ENCODE results near the gene NMNAT2. TPM values are rescaled to one million over a fixed set of nuclear protein-coding genes. Genes with fewer than 3 reads are reported as not detected.

Gene NMNAT2
- total RNA-seq, 5 donors from 2014 or later (not counting 1 experiment from before 2014, with no cell fraction given): 0.16 TPM; not detected in 4

GRCh38 chr1:183249941-183250452 is 168.2 kb downstream of the NMNAT2 start:
- no peaks in the 10 kb centered on the region for H3K9me3 ChIP-seq
- H3K4me3 ChIP-seq (ENCODE audit: control insufficient read depth in 1 of 2, extremely low read depth in 1 of 2, low read length in 1 of 2): no peak overlapping the region
- ATAC-seq (replicated peaks in 1 of 4): no peak
- no peak for DNase-seq
- no peaks in the 10 kb centered on the region for H3K4me1 ChIP-seq (ENCODE audit: control insufficient read depth in 1 of 2, extremely low read depth in 1 of 2, insufficient read depth in 2 of 2, low read length in 2 of 2)
- Mint-ChIP-seq H3K27ac (no peak overlapping the region), H3K4me1 (no peaks in the 10 kb centered on the region), H3K9me3 (peaks cover 0 to 3% (median 0%) of the 10 kb centered on the region in 3 donors), H3K36me3 (no peaks in the 10 kb centered on the region), H3K4me3 (no peak overlapping the region), H3K27me3 (peaks cover 20% of the 10 kb centered on the region in 2 donors)
- H3K27me3 ChIP-seq (replicated peaks in 1 of 2; ENCODE audit: control insufficient read depth in 2 of 2, extremely low read depth in 1 of 2, insufficient read depth in 2 of 2, low read length in 1 of 2): peaks cover 0 to 6% of the 10 kb centered on the region in 2 experiments
- H3K27ac ChIP-seq (ENCODE audit: low read length): no peak overlapping the region
- no peaks in the 10 kb centered on the region for H3K36me3 ChIP-seq (ENCODE audit: control insufficient read depth in 2 of 2, extremely low read depth in 1 of 2, insufficient read depth in 1 of 2, low read length in 1 of 2)
- 55% methylated on average over 4 of the region's 5 CpGs for WGBS (ENCODE audit: insufficient coverage)
- ChIA-PET CTCF (no interaction called here), POLR2A (no interaction called here)

- H3K27ac Mint-ChIP-seq: no peak overlapping the region
- Histone ChIP-seq H3K4me1 (ENCODE audit: control insufficient read depth in 1 of 2, extremely low read depth in 1 of 2, insufficient read depth in 2 of 2, low read length in 2 of 2) (no peaks in the 10 kb centered on the region), H3K36me3 (ENCODE audit: control insufficient read depth in 2 of 2, extremely low read depth in 1 of 2, insufficient read depth in 1 of 2, low read length in 1 of 2) (no peaks in the 10 kb centered on the region), H3K27me3 (replicated peaks in 1 of 2; ENCODE audit: control insufficient read depth in 2 of 2, extremely low read depth in 1 of 2, insufficient read depth in 2 of 2, low read length in 1 of 2) (peaks cover 0 to 2% of the 10 kb centered on the region in 2 experiments), H3K4me3 (ENCODE audit: control insufficient read depth in 1 of 2, extremely low read depth in 1 of 2, low read length in 1 of 2) (no peak overlapping the region), H3K9me3 (no peaks in the 10 kb centered on the region), H3K27ac (ENCODE audit: low read length) (no peak overlapping the region)
- CTCF ChIA-PET: interaction anchor here in 1 of 2 donors (0.6 kb wide), 1 partner anchor 564 kb away, joined by 3 read pairs; no protein-coding TSS in a partner anchor
- no CpG with 5 or more reads among the region's 4 CpGs for WGBS (ENCODE audit: insufficient coverage)
- DNase-seq (no peak), ATAC-seq (replicated peaks in 1 of 4) (no peak)
- no peaks in the 10 kb centered on the region for H3K36me3 Mint-ChIP-seq
- POLR2A ChIA-PET: no interaction called here
- H3K9me3 Mint-ChIP-seq: peaks cover 0 to 3% (median 0%) of the 10 kb centered on the region in 3 donors
- H3K4me1 Mint-ChIP-seq: no peaks in the 10 kb centered on the region
- H3K4me3 Mint-ChIP-seq: no peak overlapping the region
- H3K27me3 Mint-ChIP-seq: peaks cover 20 to 22% of the 10 kb centered on the region in 2 donors
Measured at GRCh38 chr1:183248989-183249691, 169.0 kb downstream of the NMNAT2 start.

- DNase-seq (no peak), ATAC-seq (replicated peaks in 1 of 4) (no peak)
- no CpG with 5 or more reads among the region's 1 CpG for WGBS (ENCODE audit: insufficient coverage)
- no peak overlapping the region for H3K27ac Mint-ChIP-seq
- H3K4me1 Mint-ChIP-seq: no peaks in the 10 kb centered on the region
- H3K4me3 Mint-ChIP-seq: no peak overlapping the region
- Histone ChIP-seq H3K27me3 (replicated peaks in 1 of 2; ENCODE audit: control insufficient read depth in 2 of 2, extremely low read depth in 1 of 2, insufficient read depth in 2 of 2, low read length in 1 of 2) (peaks cover 0 to 2% of the 10 kb centered on the region in 2 experiments), H3K9me3 (no peaks in the 10 kb centered on the region), H3K4me3 (ENCODE audit: control insufficient read depth in 1 of 2, extremely low read depth in 1 of 2, low read length in 1 of 2) (no peak overlapping the region), H3K36me3 (ENCODE audit: control insufficient read depth in 2 of 2, extremely low read depth in 1 of 2, insufficient read depth in 1 of 2, low read length in 1 of 2) (no peaks in the 10 kb centered on the region), H3K27ac (ENCODE audit: low read length) (no peak overlapping the region), H3K4me1 (ENCODE audit: control insufficient read depth in 1 of 2, extremely low read depth in 1 of 2, insufficient read depth in 2 of 2, low read length in 2 of 2) (no peaks in the 10 kb centered on the region)
- peaks cover 24% of the 10 kb centered on the region in 2 donors for H3K27me3 Mint-ChIP-seq
- no peaks in the 10 kb centered on the region for H3K36me3 Mint-ChIP-seq
- H3K9me3 Mint-ChIP-seq: peaks cover 0 to 3% (median 0%) of the 10 kb centered on the region in 3 donors
- ChIA-PET CTCF (no interaction called here), POLR2A (interaction anchor here in 1 of 2 donors (0.5 to 0.7 kb wide), 2 partner anchors 26 to 73 kb away, joined by 4 to 7 read pairs; no protein-coding TSS in a partner anchor)
Measured at GRCh38 chr1:183247931-183248330, 170.2 kb downstream of the NMNAT2 start.

- WGBS (ENCODE audit: insufficient coverage): 80% methylated on average over 1 of the region's 3 CpGs
Measured at GRCh38 chr1:183247484-183247883, 170.7 kb downstream of the NMNAT2 start.

GRCh38 chr1:183247066-183247465 is 171.1 kb downstream of the NMNAT2 start:
- Histone ChIP-seq H3K4me3 (ENCODE audit: control insufficient read depth in 1 of 2, extremely low read depth in 1 of 2, low read length in 1 of 2) (no peak overlapping the region), H3K27me3 (replicated peaks in 1 of 2; ENCODE audit: control insufficient read depth in 2 of 2, extremely low read depth in 1 of 2, insufficient read depth in 2 of 2, low read length in 1 of 2) (no peaks in the 10 kb centered on the region), H3K4me1 (ENCODE audit: control insufficient read depth in 1 of 2, extremely low read depth in 1 of 2, insufficient read depth in 2 of 2, low read length in 2 of 2) (no peaks in the 10 kb centered on the region), H3K9me3 (no peaks in the 10 kb centered on the region), H3K27ac (ENCODE audit: low read length) (no peak overlapping the region), H3K36me3 (ENCODE audit: control insufficient read depth in 2 of 2, extremely low read depth in 1 of 2, insufficient read depth in 1 of 2, low read length in 1 of 2) (no peaks in the 10 kb centered on the region)
- H3K4me1 Mint-ChIP-seq: no peaks in the 10 kb centered on the region
- peaks cover 0 to 3% (median 0%) of the 10 kb centered on the region in 3 donors for H3K9me3 Mint-ChIP-seq
- POLR2A ChIA-PET: no interaction called here
- peaks cover 24 to 26% of the 10 kb centered on the region in 2 donors for H3K27me3 Mint-ChIP-seq
- CTCF ChIA-PET: interaction anchor here in 1 of 2 donors (0.6 kb wide), 1 partner anchor 418 kb away, joined by 3 read pairs; no protein-coding TSS in a partner anchor
- DNase-seq: no peak
- 86% methylated on average over 7 of the region's 11 CpGs for WGBS (ENCODE audit: insufficient coverage)
- no peak overlapping the region for H3K4me3 Mint-ChIP-seq
- no peak for ATAC-seq (replicated peaks in 1 of 4)
- no peaks in the 10 kb centered on the region for H3K36me3 Mint-ChIP-seq
- no peak overlapping the region for H3K27ac Mint-ChIP-seq

More at GRCh38 chr1:183247484-183247883, 170.7 kb downstream of the NMNAT2 start:
- Histone ChIP-seq H3K27ac (ENCODE audit: low read length) (no peak overlapping the region), H3K4me3 (ENCODE audit: control insufficient read depth in 1 of 2, extremely low read depth in 1 of 2, low read length in 1 of 2) (no peak overlapping the region), H3K36me3 (ENCODE audit: control insufficient read depth in 2 of 2, extremely low read depth in 1 of 2, insufficient read depth in 1 of 2, low read length in 1 of 2) (no peaks in the 10 kb centered on the region), H3K4me1 (ENCODE audit: control insufficient read depth in 1 of 2, extremely low read depth in 1 of 2, insufficient read depth in 2 of 2, low read length in 2 of 2) (no peaks in the 10 kb centered on the region), H3K9me3 (no peaks in the 10 kb centered on the region), H3K27me3 (replicated peaks in 1 of 2; ENCODE audit: control insufficient read depth in 2 of 2, extremely low read depth in 1 of 2, insufficient read depth in 2 of 2, low read length in 1 of 2) (peaks cover 0 to under 1% of the 10 kb centered on the region in 2 experiments)
- Mint-ChIP-seq H3K36me3 (no peaks in the 10 kb centered on the region), H3K27ac (no peak overlapping the region), H3K27me3 (peaks cover 24 to 26% of the 10 kb centered on the region in 2 donors), H3K4me3 (no peak overlapping the region), H3K4me1 (no peaks in the 10 kb centered on the region), H3K9me3 (peaks cover 0 to 3% (median 0%) of the 10 kb centered on the region in 3 donors)
- POLR2A ChIA-PET: no interaction called here
- CTCF ChIA-PET: interaction anchor here in 1 of 2 donors (0.6 kb wide), 1 partner anchor 418 kb away, joined by 3 read pairs; no protein-coding TSS in a partner anchor
- DNase-seq: no peak
- no peak for ATAC-seq (replicated peaks in 1 of 4)

GRCh38 chr1:183246436-183246835 is 171.7 kb downstream of the NMNAT2 start:
- ATAC-seq (replicated peaks in 1 of 4): no peak

More at GRCh38 chr1:183246436-183246835, 171.7 kb downstream of the NMNAT2 start:
- no peak overlapping the region for H3K27ac ChIP-seq (ENCODE audit: low read length)
- POLR2A ChIA-PET: no interaction called here
- no peak for DNase-seq
- Mint-ChIP-seq H3K36me3 (no peaks in the 10 kb centered on the region), H3K27ac (no peak overlapping the region), H3K4me3 (no peak overlapping the region), H3K9me3 (no peaks in the 10 kb centered on the region), H3K4me1 (no peaks in the 10 kb centered on the region), H3K27me3 (peaks cover 21 to 26% of the 10 kb centered on the region in 2 donors)
- H3K4me3 ChIP-seq (ENCODE audit: control insufficient read depth in 1 of 2, extremely low read depth in 1 of 2, low read length in 1 of 2): no peak overlapping the region
- no peaks in the 10 kb centered on the region for H3K27me3 ChIP-seq (replicated peaks in 1 of 2; ENCODE audit: control insufficient read depth in 2 of 2, extremely low read depth in 1 of 2, insufficient read depth in 2 of 2, low read length in 1 of 2)
- H3K4me1 ChIP-seq (ENCODE audit: control insufficient read depth in 1 of 2, extremely low read depth in 1 of 2, insufficient read depth in 2 of 2, low read length in 2 of 2): no peaks in the 10 kb centered on the region
- no peaks in the 10 kb centered on the region for H3K36me3 ChIP-seq (ENCODE audit: control insufficient read depth in 2 of 2, extremely low read depth in 1 of 2, insufficient read depth in 1 of 2, low read length in 1 of 2)
- no peaks in the 10 kb centered on the region for H3K9me3 ChIP-seq
- CTCF ChIA-PET: interaction anchor here in 1 of 2 donors (0.7 kb wide), 2 partner anchors 9 to 37 kb away, joined by 4 to 5 read pairs; no protein-coding TSS in a partner anchor

Data from T-cell (primary cell).